Cardiac muscle cell (in vitro differentiated cells and primary cell): ENCODE results near the gene DICER1. TPM values are rescaled to one million over a fixed set of nuclear protein-coding genes. Genes with fewer than 3 reads are reported as not detected.

Source experiments
- DNase-seq, 2 donors: peaks; one replicate each; pipeline versions ENCODE4 v3.0.0 to v3.0.0-alpha.2; 2010 to 2017; ENCODE audit warnings: low read depth in 1 of 2, low spot score in 1 of 2
- H3K27ac ChIP-seq: fragments of 200-600 bp; sonication (generic); 2 replicates; pipeline ENCODE4 v1.5.1; 2016
- H3K27me3 ChIP-seq: fragments of 200-600 bp; sonication (generic); 2 replicates; pipeline ENCODE4 v1.6.0; 2016; ENCODE audit warnings: control low read depth
- H3K36me3 ChIP-seq: fragments of 200-600 bp; sonication (generic); 2 replicates; pipeline ENCODE4 v1.5.1; 2016; ENCODE audit warnings: control low read depth
- H3K4me1 ChIP-seq: fragments of 200-600 bp; sonication (generic); 2 replicates; pipeline ENCODE4 v1.8.1; 2017; ENCODE audit warnings: low read depth, mild to moderate bottlenecking, mixed run types
- H3K4me3 ChIP-seq: fragments of 200-600 bp; sonication (generic); 2 replicates; pipeline ENCODE4 v1.5.1; 2016; ENCODE audit warnings: mild to moderate bottlenecking
- H3K9me3 ChIP-seq: fragments of 200-600 bp; sonication (generic); 2 replicates; pipeline ENCODE4 v1.5.1; 2017; ENCODE audit warnings: low read depth, mild to moderate bottlenecking, control low read depth
- CTCF ChIP-seq: IDR thresholded peaks from 2 replicates; pipeline ENCODE4 v1.5.1; 2012; ENCODE audit warnings: low read depth, mild to moderate bottlenecking, low read length
- polyA plus RNA-seq: library from polyadenylated mRNA; unstranded; fragments of >200 nt; fragmentation: Nextera tagmentation; extraction: Ambion mirVana; gene quantifications from 2 replicates; pipeline ENCODE4 v1.2.1, GENCODE V29; 2016
- total RNA-seq: library from RNA; depleted of rRNA; stranded (reverse); fragments of >200 nt; gene quantifications from 2 replicates; pipeline ENCODE4 v1.2.3, GENCODE V29; 2016

DICER1 gene
- total and polyA plus RNA-seq, 2 experiments from 2014 or later, result 14.6 to 69.8 TPM

GRCh38 chr14:95151561-95151960, 5.8 kb downstream of the DICER1 start:
- Histone ChIP-seq H3K27ac (no peak overlapping the region), H3K4me3 (no peak overlapping the region), H3K4me1 (peaks cover 17% of the 10 kb centered on the region), H3K36me3 (no peaks in the 10 kb centered on the region), H3K9me3 (no peaks in the 10 kb centered on the region), H3K27me3 (no peaks in the 10 kb centered on the region)
- no peak for TF ChIP-seq CTCF
- no peak for DNase-seq

- no peaks in the 10 kb centered on the region for H3K36me3 ChIP-seq
- H3K27me3 ChIP-seq, result no peaks in the 10 kb centered on the region
- H3K27ac ChIP-seq, result no peak overlapping the region
- peaks cover 13% of the 10 kb centered on the region for H3K4me1 ChIP-seq
- DNase-seq, result no peak
- no peak overlapping the region for H3K4me3 ChIP-seq
- H3K9me3 ChIP-seq, result no peaks in the 10 kb centered on the region
- TF ChIP-seq CTCF, result no peak
These were observed 6.4 kb downstream of the DICER1 start for GRCh38 chr14:95150910-95151309.

GRCh38 chr14:95149441-95149840, 7.9 kb downstream of the DICER1 start:
- TF ChIP-seq CTCF, result no peak
- no peak overlapping the region for H3K4me3 ChIP-seq
- H3K27me3 ChIP-seq, result no peaks in the 10 kb centered on the region
- DNase-seq, result no peak
- H3K4me1 ChIP-seq, result peaks cover 8% of the 10 kb centered on the region
- no peaks in the 10 kb centered on the region for H3K36me3 ChIP-seq
- H3K9me3 ChIP-seq, result no peaks in the 10 kb centered on the region
- H3K27ac ChIP-seq, result no peak overlapping the region

- H3K27me3 ChIP-seq, result no peaks in the 10 kb centered on the region
- no peaks in the 10 kb centered on the region for H3K9me3 ChIP-seq
- H3K36me3 ChIP-seq, result no peaks in the 10 kb centered on the region
- DNase-seq, result no peak
- H3K27ac ChIP-seq, result no peak overlapping the region
- H3K4me3 ChIP-seq, result no peak overlapping the region
- no peak for TF ChIP-seq CTCF
- peaks cover 8% of the 10 kb centered on the region for H3K4me1 ChIP-seq
These were observed 9.7 kb downstream of the DICER1 start for GRCh38 chr14:95147597-95147996.

- Histone ChIP-seq H3K27me3 (no peaks in the 10 kb centered on the region), H3K27ac (no peak overlapping the region), H3K4me3 (no peak overlapping the region), H3K4me1 (peaks cover 8% of the 10 kb centered on the region), H3K36me3 (no peaks in the 10 kb centered on the region), H3K9me3 (no peaks in the 10 kb centered on the region)
- no peak for TF ChIP-seq CTCF
- no peak for DNase-seq
These were observed 11.1 kb downstream of the DICER1 start for GRCh38 chr14:95146079-95146771.
